Measurements from ENCODE around the gene DCDC2B. TPM values are rescaled to one million over a fixed set of nuclear protein-coding genes. Genes with fewer than 3 reads are reported as not detected.

The DCDC2B gene
- total RNA-seq, 1 donor from 2014 or later: not detected

GRCh38 chr1:32216566-32216965, 7.7 kb downstream of the DCDC2B start:
- Histone ChIP-seq H3K4me1 (peaks cover 14% of the 10 kb centered on the region), H3K36me3 (peaks cover 27% of the 10 kb centered on the region), H3K9me3 (no peaks in the 10 kb centered on the region), H3K4me3 (no peak overlapping the region), H3K27me3 (no peaks in the 10 kb centered on the region), H3K27ac (no peak overlapping the region)
- ATAC-seq (no peak), DNase-seq (no peak)
- intact Hi-C loops (cut with DNase I): no loop called here
- TF ChIP-seq, protein P1, sequence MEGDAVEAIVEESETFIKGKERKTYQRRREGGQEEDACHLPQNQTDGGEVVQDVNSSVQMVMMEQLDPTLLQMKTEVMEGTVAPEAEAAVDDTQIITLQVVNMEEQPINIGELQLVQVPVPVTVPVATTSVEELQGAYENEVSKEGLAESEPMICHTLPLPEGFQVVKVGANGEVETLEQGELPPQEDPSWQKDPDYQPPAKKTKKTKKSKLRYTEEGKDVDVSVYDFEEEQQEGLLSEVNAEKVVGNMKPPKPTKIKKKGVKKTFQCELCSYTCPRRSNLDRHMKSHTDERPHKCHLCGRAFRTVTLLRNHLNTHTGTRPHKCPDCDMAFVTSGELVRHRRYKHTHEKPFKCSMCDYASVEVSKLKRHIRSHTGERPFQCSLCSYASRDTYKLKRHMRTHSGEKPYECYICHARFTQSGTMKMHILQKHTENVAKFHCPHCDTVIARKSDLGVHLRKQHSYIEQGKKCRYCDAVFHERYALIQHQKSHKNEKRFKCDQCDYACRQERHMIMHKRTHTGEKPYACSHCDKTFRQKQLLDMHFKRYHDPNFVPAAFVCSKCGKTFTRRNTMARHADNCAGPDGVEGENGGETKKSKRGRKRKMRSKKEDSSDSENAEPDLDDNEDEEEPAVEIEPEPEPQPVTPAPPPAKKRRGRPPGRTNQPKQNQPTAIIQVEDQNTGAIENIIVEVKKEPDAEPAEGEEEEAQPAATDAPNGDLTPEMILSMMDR (IDR thresholded peaks at IDR 0.05): no peak

DNA sequence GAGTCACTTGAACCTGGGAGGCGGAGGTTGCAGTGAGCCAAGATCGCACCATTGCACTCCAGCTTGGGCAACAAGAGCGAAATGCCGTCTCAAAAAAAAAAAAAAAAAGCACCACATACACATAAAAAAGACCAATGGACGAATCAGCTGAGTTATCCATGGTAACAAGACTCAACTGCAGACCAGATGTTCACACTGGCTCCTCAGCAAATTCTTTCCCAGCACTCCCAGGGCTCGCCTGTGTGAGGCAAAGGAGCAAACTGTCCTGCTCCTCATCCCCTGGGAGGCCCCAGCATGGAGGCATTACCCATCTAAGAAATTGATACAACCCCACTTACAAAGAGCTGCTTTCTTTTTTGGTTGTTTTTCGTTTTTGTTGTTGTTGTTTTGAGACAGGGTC, 10.1 kb downstream of the DCDC2B start:
- Histone ChIP-seq H3K36me3 (peaks cover 29% of the 10 kb centered on the region), H3K27ac (no peak overlapping the region), H3K4me3 (no peak overlapping the region), H3K27me3 (no peaks in the 10 kb centered on the region), H3K9me3 (no peaks in the 10 kb centered on the region), H3K4me1 (peaks cover 26% of the 10 kb centered on the region)
- intact Hi-C loops (cut with DNase I): no loop called here
- DNase-seq (no peak), ATAC-seq (no peak)
- TF ChIP-seq, protein P1 (IDR thresholded peaks at IDR 0.05): no peak

DNA sequence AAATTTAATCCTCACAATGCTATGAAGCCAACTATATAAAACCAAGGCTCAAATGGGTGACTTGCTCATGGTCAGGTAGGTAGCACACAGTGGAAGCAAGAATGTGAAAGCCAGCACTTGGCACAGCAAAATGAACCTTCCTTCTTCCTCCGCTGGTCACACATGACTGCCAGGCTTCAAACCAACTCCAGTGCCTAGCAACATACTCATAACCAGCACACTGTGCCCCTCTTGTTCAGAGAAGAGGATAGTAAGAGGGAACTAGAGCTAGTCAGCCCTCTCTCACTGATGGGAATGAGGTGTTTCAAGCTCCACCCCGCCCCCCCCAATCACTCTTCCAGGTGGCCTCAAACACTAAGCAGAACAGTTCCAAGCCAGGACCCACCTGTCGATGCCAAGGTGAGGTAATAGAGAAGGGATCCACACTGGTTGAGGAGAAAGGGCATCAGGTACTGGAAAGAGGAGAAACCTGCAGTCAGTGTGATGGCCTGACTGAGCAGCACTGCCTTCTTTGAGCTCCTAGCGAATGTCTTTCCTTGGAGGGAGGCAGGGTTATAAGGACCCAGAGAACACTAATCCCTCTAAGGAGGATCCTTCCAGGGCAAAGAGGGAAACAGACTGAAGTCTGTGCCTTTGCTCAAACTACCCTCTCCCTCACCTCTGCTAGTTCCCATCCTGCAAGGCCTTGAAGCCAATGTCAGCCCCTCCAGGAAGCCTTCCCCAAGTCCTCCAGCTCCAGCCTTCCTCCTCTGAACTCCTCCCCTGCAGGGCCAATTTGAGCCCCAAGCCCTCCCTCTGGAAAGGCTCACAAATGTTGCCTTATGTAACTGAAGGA, 12.1 kb downstream of the DCDC2B start:
- TF ChIP-seq, protein P1 (IDR thresholded peaks at IDR 0.05): no peak
- no peak for ATAC-seq
- H3K9me3 ChIP-seq: no peaks in the 10 kb centered on the region
- H3K4me3 ChIP-seq: peak overlapping the region; percentile 92
- no peaks in the 10 kb centered on the region for H3K27me3 ChIP-seq
- intact Hi-C loops (cut with DNase I): no loop called here
- H3K36me3 ChIP-seq: peaks cover 30% of the 10 kb centered on the region
- H3K27ac ChIP-seq: peak overlapping the region; percentile 97
- no peak for DNase-seq
- H3K4me1 ChIP-seq: peaks cover 26% of the 10 kb centered on the region

- DNase-seq: no peak
- H3K27me3 ChIP-seq: no peaks in the 10 kb centered on the region
- intact Hi-C loops (cut with DNase I): no loop called here
- no peaks in the 10 kb centered on the region for H3K9me3 ChIP-seq
- TF ChIP-seq, protein P1 (IDR thresholded peaks at IDR 0.05): no peak
- H3K4me3 ChIP-seq: peak overlapping the region; percentile 92
- H3K27ac ChIP-seq: peak overlapping the region; percentile 97
- peaks cover 35% of the 10 kb centered on the region for H3K36me3 ChIP-seq
- ATAC-seq: no peak
- peaks cover 24% of the 10 kb centered on the region for H3K4me1 ChIP-seq
Measured at GRCh38 chr1:32221581-32221979, 12.7 kb downstream of the DCDC2B start.

- Histone ChIP-seq H3K36me3 (peaks cover 37% of the 10 kb centered on the region), H3K27me3 (no peaks in the 10 kb centered on the region), H3K4me1 (peaks cover 24% of the 10 kb centered on the region), H3K9me3 (no peaks in the 10 kb centered on the region), H3K27ac (peak within 1 kb of the TSS; percentile 97), H3K4me3 (peak within 1 kb of the TSS; percentile 92)
- TF ChIP-seq, protein P1 (IDR thresholded peaks at IDR 0.05): no peak
- ATAC-seq (peak; percentile 97), DNase-seq (peak; percentile 95)
- intact Hi-C loops (cut with DNase I): no loop called here
Measured at GRCh38 chr1:32221980-32222755, 13.3 kb downstream of the DCDC2B start, which contains the start of the genes EIF3I and TMEM234. Gene EIF3I (plus strand): TSS chr1:32222407. CDS start chr1:32222442, 35 bp downstream. Gene TMEM234 (minus strand): TSS chr1:32222353. CDS start chr1:32222322, 31 bp downstream.
